HG03469 (cell line): ENCODE data around the gene ADAT3.

Source experiments
- ATAC-seq: cut with Tn5 transposase; IDR thresholded peaks from one replicate; pipeline ENCODE4 v1.9.1; 2021; ENCODE audit warnings: mild to moderate bottlenecking, moderate library complexity, moderate number of reproducible peaks; ENCODE audit not compliant: unreplicated experiment

Gene ADAT3

GRCh38 chr19:1905110-1905862 lies at the start of gene ADAT3, which contains the start of gene SCAMP4:
Gene ADAT3, plus strand, starts transcription at chr19:1905399. Its CDS starts 6,649 bp downstream, at chr19:1912048.
Gene SCAMP4, plus strand, starts transcription at chr19:1905399. Its CDS starts 9,621 bp downstream, at chr19:1915020.
- ATAC-seq, result peak; percentile 42

GRCh38 chr19:1855828-1856255 lies 49.4 kb upstream of the ADAT3 start:
- ATAC-seq, result no peak

- no peak for ATAC-seq
These were observed 48.9 kb upstream of the ADAT3 start for GRCh38 chr19:1856345-1856697.

- ATAC-seq, result no peak
These were observed 48.2 kb upstream of the ADAT3 start for GRCh38 chr19:1856698-1857603.

GRCh38 chr19:1857648-1858326 lies 47.4 kb upstream of the ADAT3 start:
- no peak for ATAC-seq

- ATAC-seq, result no peak
These were observed 46.7 kb upstream of the ADAT3 start for GRCh38 chr19:1858412-1859081.

GRCh38 chr19:1859331-1859781 lies 45.8 kb upstream of the ADAT3 start:
- no peak for ATAC-seq

GRCh38 chr19:1860042-1860775 lies 45.0 kb upstream of the ADAT3 start:
- ATAC-seq, result no peak

- ATAC-seq, result no peak
These were observed 44.2 kb upstream of the ADAT3 start for GRCh38 chr19:1860821-1861598.

GRCh38 chr19:1861599-1862031 lies 43.6 kb upstream of the ADAT3 start:
- no peak for ATAC-seq

GRCh38 chr19:1862068-1862423 lies 43.2 kb upstream of the ADAT3 start:
- ATAC-seq, result no peak

- ATAC-seq, result no peak
These were observed 42.5 kb upstream of the ADAT3 start for GRCh38 chr19:1862424-1863327.

GRCh38 chr19:1863328-1863637 lies 41.9 kb upstream of the ADAT3 start, which contains the start of gene KLF16:
Gene KLF16, minus strand, starts transcription at chr19:1863579. Its CDS starts 82 bp downstream, at chr19:1863497.
- ATAC-seq, result no peak

- peak; percentile 38 for ATAC-seq
These were observed 41.3 kb upstream of the ADAT3 start for GRCh38 chr19:1863638-1864479.

GRCh38 chr19:1864480-1865171 lies 40.6 kb upstream of the ADAT3 start:
- ATAC-seq, result no peak

GRCh38 chr19:1865172-1866010 lies 39.8 kb upstream of the ADAT3 start:
- ATAC-seq, result no peak
